B cell (primary cell): Measurements from ENCODE around the gene OGDHL. TPM values are rescaled to one million over a fixed set of nuclear protein-coding genes. Genes with fewer than 3 reads are reported as not detected.

Source experiments
- ATAC-seq: fragments of 200-7000 bp; cut with Tn5 transposase; one replicate; pipeline ENCODE4 v1.10.0; 2021; ENCODE audit warnings: low read depth, mild to moderate bottlenecking, moderate number of reproducible peaks, moderate library complexity
- CTCF ChIA-PET: fragments of 350-600 bp; sonication (Branson Sonifier 250); formaldehyde crosslinking; loops from one replicate; lab custom pipeline; 2021; ENCODE audit warnings: antibody characterized with exemption, inconsistent platforms; lab: Charles Lee
- POLR2A ChIA-PET: fragments of 350-600 bp; sonication (Branson Sonifier 250); formaldehyde crosslinking; loops from one replicate; lab custom pipeline; 2021; ENCODE audit warnings: antibody characterized with exemption; lab: Charles Lee
- DNase-seq: peaks from one replicate; pipeline ENCODE4 v3.0.0; 2013
- H2AFZ ChIP-seq: 2 replicates; pipeline ENCODE4 v1.6.1; 2012; ENCODE audit warnings: mild to moderate bottlenecking, low read depth, low read length; ENCODE audit not compliant: insufficient read depth, poor library complexity, severe bottlenecking
- H3K27ac ChIP-seq, 2 donors: 1 replicate in 1 of 2; 2 replicates in 1 of 2; pipeline ENCODE4 v1.5.1; 2012 to 2013; ENCODE audit warnings: low read length in 2 of 2, mild to moderate bottlenecking in 2 of 2, moderate library complexity in 1 of 2
- H3K27me3 ChIP-seq, 4 experiments: fragments of 200-600 bp in 1 of 4; sonication (generic) in 1 of 4; replicated peaks in 1 of 4; 1 replicate in 2 of 4; 2 replicates in 2 of 4; pipeline versions ENCODE4 v1.6.1 to v1.7.0; 2013 to 2016; ENCODE audit warnings: low read length in 3 of 4, mild to moderate bottlenecking in 2 of 4, mixed read lengths in 1 of 4, moderate library complexity in 1 of 4; ENCODE audit not compliant: insufficient read depth in 4 of 4, control insufficient read depth in 3 of 4; ENCODE audit errors: control extremely low read depth in 1 of 4
- H3K36me3 ChIP-seq, 2 experiments: replicated peaks in 1 of 2; 1 replicate in 1 of 2; 2 replicates in 1 of 2; pipeline versions ENCODE4 v1.6.1 to v1.7.1; 2013; ENCODE audit warnings: low read length in 1 of 2; ENCODE audit not compliant: insufficient read depth in 2 of 2, control insufficient read depth in 1 of 2; ENCODE audit errors: control extremely low read depth in 1 of 2, extremely low read depth in 1 of 2
- H3K4me1 ChIP-seq, 2 donors: fragments of 200-600 bp in 1 of 2; sonication (generic) in 1 of 2; 1 replicate in 1 of 2; 2 replicates in 1 of 2; pipeline versions ENCODE4 v1.5.1 to v1.6.1; 2013 to 2017; ENCODE audit warnings: low read length in 2 of 2; ENCODE audit not compliant: control insufficient read depth in 2 of 2, insufficient read depth in 2 of 2
- H3K4me2 ChIP-seq: replicated peaks from 2 replicates; pipeline ENCODE3; 2012; ENCODE audit warnings: mild to moderate bottlenecking, low read depth, low read length; ENCODE audit not compliant: poor library complexity, severe bottlenecking
- H3K4me3 ChIP-seq, 5 experiments: fragments of 200-600 bp in 1 of 5; sonication (generic) in 1 of 5; 1 replicate in 3 of 5; 2 replicates in 2 of 5; pipeline versions ENCODE4 v1.5.1 to v1.7.0; 2011 to 2016; ENCODE audit warnings: low read length in 4 of 5, mild to moderate bottlenecking in 4 of 5, low read depth in 2 of 5, control low read depth in 1 of 5, moderate library complexity in 1 of 5; ENCODE audit not compliant: insufficient read depth in 1 of 5; ENCODE audit errors: control extremely low read depth in 1 of 5, extremely low read depth in 1 of 5
- H3K79me2 ChIP-seq: fragments of 200-600 bp; sonication (generic); one replicate; pipeline ENCODE4 v1.6.0; 2016; ENCODE audit warnings: low read length; ENCODE audit not compliant: control insufficient read depth, insufficient read depth
- H3K9ac ChIP-seq: fragments of 200-600 bp; sonication (generic); 2 replicates; pipeline ENCODE4 v1.6.1; 2017; ENCODE audit warnings: mild to moderate bottlenecking, low read length, moderate library complexity
- H3K9me3 ChIP-seq, 3 donors: one replicate each; pipeline versions ENCODE4 v1.6.1 to v1.7.1; 2013; ENCODE audit warnings: low read length in 2 of 3; ENCODE audit not compliant: control insufficient read depth in 2 of 3, insufficient read depth in 1 of 3; ENCODE audit errors: control extremely low read depth in 1 of 3
- H4K20me1 ChIP-seq: 2 replicates; pipeline ENCODE4 v1.6.0; 2012; ENCODE audit warnings: mild to moderate bottlenecking, low read length; ENCODE audit not compliant: insufficient read depth, control insufficient read depth, poor library complexity, severe bottlenecking
- H3K27ac Mint-ChIP-seq: one replicate; pipeline ENCODE4 v1.8.0; 2021; ENCODE audit warnings: mixed read lengths
- H3K27me3 Mint-ChIP-seq: one replicate; pipeline ENCODE4 v1.8.0; 2021; ENCODE audit warnings: mixed read lengths
- H3K4me1 Mint-ChIP-seq: one replicate; pipeline ENCODE4 v1.8.0; 2021; ENCODE audit warnings: mixed read lengths
- H3K4me3 Mint-ChIP-seq: one replicate; pipeline ENCODE4 v1.8.0; 2021; ENCODE audit warnings: mixed read lengths
- H3K9me3 Mint-ChIP-seq: one replicate; pipeline ENCODE4 v1.8.0; 2022; ENCODE audit warnings: mixed read lengths; ENCODE audit not compliant: insufficient read depth
- CTCF ChIP-seq: fragments of 200-600 bp; IDR thresholded peaks from one replicate; pipeline ENCODE4 v1.8.0; 2022; ENCODE audit warnings: antibody characterized with exemption, mild to moderate bottlenecking
- EZH2 ChIP-seq: IDR thresholded peaks from 2 replicates; pipeline ENCODE4 v1.6.1; 2012; ENCODE audit warnings: borderline replicate concordance, low read depth, mild to moderate bottlenecking, moderate library complexity, low read length; ENCODE audit not compliant: insufficient read depth, poor library complexity, severe bottlenecking
- WGBS: methylation state at CpG from one replicate; pipeline ENCODE4 v1.1.5; 2013; ENCODE audit warnings: missing lambda C conversion rate; ENCODE audit not compliant: insufficient coverage; 5-methylcytosine and 5-hydroxymethylcytosine counted together
- intact Hi-C: fragments of 100-400 bp; cut with micrococcal nuclease; formaldehyde crosslinking; loops from one replicate; pipeline ENCODE4 v1.10.0; 2022
- polyA plus RNA-seq: library from polyadenylated mRNA; depleted of rRNA; stranded (reverse); fragments of >200 nt; gene quantifications from 2 replicates; pipeline ENCODE4 v1.2.3, GENCODE V29; 2012
- total RNA-seq, 2 donors: library from RNA; stranded (reverse); fragments of 120-200 nt in 1 of 2; gene quantifications; 1 replicate in 1 of 2; 2 replicates in 1 of 2; pipeline versions ENCODE4 v1.2.3 to v1.2.4, GENCODE V29; 2013 to 2022

The OGDHL gene
- total and polyA plus RNA-seq, 2 donors (not counting 1 experiment from before 2014, with no cell fraction given): not detected

DNA sequence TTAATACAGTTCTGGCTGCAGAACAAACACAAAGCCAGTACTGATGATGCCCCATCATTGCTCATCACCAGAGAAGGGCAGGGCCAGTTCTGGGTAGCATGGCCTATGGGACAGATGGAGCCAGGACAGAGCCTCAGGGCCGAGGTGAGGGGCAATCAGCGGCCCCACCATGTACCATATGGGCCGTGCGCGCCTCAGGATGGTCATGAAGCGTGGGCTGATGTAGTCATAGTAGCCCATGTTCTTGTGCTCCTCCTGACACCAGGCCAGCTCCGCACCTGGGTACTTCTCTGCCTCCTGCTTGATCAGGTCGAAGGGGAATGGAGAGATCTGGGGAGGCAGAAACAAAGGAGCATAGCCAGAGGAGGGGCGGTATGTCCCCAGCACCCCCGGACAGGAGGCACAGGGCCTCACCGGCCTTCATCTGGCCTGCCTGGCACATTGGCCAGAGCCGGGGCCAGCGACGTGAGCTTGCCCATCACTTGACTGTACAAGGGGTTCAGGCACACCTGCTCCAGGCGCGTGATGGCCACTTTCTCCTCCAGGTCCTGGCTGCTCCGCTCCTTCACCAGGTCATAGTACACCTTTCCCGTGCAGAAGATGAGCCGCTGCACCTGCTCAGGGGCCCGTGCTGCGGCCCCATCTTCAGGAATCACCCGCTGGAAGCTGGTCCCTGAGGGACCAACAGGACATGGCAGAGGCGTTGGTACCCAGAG, 26.1 kb downstream of the OGDHL start:
- Histone ChIP-seq H3K4me2 (no peak overlapping the region), H3K27ac (no peak overlapping the region), H3K4me1 (no peaks in the 10 kb centered on the region), H3K36me3 (no peaks in the 10 kb centered on the region), H3K4me3 (no peak overlapping the region), H2AFZ (no peak overlapping the region), H3K9me3 (no peaks in the 10 kb centered on the region), H4K20me1 (no peaks in the 10 kb centered on the region), H3K79me2 (no peaks in the 10 kb centered on the region), H3K9ac (no peak overlapping the region), H3K27me3 (no peaks in the 10 kb centered on the region)
- ChIA-PET POLR2A (no interaction called here), CTCF (no interaction called here)
- no peaks in the 10 kb centered on the region for H3K27me3 Mint-ChIP-seq
- DNase-seq: no peak
- no peaks in the 10 kb centered on the region for H3K9me3 Mint-ChIP-seq
- H3K4me3 Mint-ChIP-seq: no peak overlapping the region
- no peak overlapping the region for H3K27ac Mint-ChIP-seq
- no peaks in the 10 kb centered on the region for H3K4me1 Mint-ChIP-seq
- WGBS: 94% methylated on average over 22 of the region's 23 CpGs
- ATAC-seq: no peak
- TF ChIP-seq EZH2: no peak
- TF ChIP-seq CTCF: no peak
- intact Hi-C loops: no loop called here

DNA sequence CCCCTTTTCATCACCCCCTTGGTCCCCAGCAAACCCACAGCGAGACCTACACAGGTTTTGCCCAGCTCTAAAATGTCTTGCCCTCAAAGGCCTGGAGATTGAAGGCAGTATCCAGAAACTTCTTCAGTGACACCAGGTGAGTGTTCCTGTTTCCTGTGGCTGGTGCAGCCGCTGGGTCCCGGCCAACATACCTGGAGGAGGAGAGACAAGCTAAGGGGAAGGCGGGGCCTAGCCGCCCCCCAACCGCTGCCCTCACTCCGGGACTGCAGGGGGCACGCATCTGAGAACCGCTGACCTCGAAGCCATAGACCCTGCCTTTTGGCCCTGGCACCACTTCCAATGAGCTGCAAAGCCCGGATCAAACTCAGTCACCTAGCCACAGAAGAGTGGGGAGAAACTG, 27.0 kb downstream of the OGDHL start:
- intact Hi-C loops: no loop called here
- Histone ChIP-seq H3K79me2 (no peaks in the 10 kb centered on the region), H3K9me3 (no peaks in the 10 kb centered on the region), H3K27me3 (no peaks in the 10 kb centered on the region), H3K4me1 (no peaks in the 10 kb centered on the region), H3K9ac (no peak overlapping the region), H3K36me3 (no peaks in the 10 kb centered on the region), H3K4me3 (no peak overlapping the region), H4K20me1 (no peaks in the 10 kb centered on the region), H3K4me2 (no peak overlapping the region), H2AFZ (no peak overlapping the region), H3K27ac (no peak overlapping the region)
- Mint-ChIP-seq H3K27me3 (no peaks in the 10 kb centered on the region), H3K27ac (no peak overlapping the region), H3K4me3 (no peak overlapping the region), H3K4me1 (no peaks in the 10 kb centered on the region), H3K9me3 (no peaks in the 10 kb centered on the region)
- ChIA-PET POLR2A (no interaction called here), CTCF (no interaction called here)
- 78% methylated on average over 11 of the region's 11 CpGs for WGBS
- ATAC-seq (no peak), DNase-seq (no peak)
- no peak for TF ChIP-seq EZH2
- TF ChIP-seq CTCF: no peak
